Activated CD4-positive, alpha-beta memory T cell treated with anti-CD3 and anti-CD28 coated beads for 36 hours (primary cell): ENCODE data around the gene REXO4. TPM values are rescaled to one million over a fixed set of nuclear protein-coding genes. Genes with fewer than 3 reads are reported as not detected.

Source experiments
- CTCF ChIA-PET: fragments of 350-600 bp; sonication (Branson Sonifier 250); formaldehyde crosslinking; loops from one replicate; lab custom pipeline; 2021; ENCODE audit warnings: antibody characterized with exemption, inconsistent platforms; lab: Charles Lee
- POLR2A ChIA-PET: fragments of 350-600 bp; sonication (Branson Sonifier 250); formaldehyde crosslinking; loops from one replicate; lab custom pipeline; 2021; ENCODE audit warnings: antibody characterized with exemption; lab: Charles Lee
- DNase-seq: peaks from one replicate; pipeline ENCODE4 v3.0.0-alpha.2; 2020
- H3K27ac Mint-ChIP-seq: one replicate; pipeline ENCODE4 v1.8.0; 2021; ENCODE audit warnings: mixed read lengths
- H3K27me3 Mint-ChIP-seq: one replicate; pipeline ENCODE4 v1.8.0; 2021; ENCODE audit warnings: mixed read lengths
- H3K36me3 Mint-ChIP-seq: one replicate; pipeline ENCODE4 v1.8.0; 2021; ENCODE audit warnings: mixed read lengths
- H3K4me1 Mint-ChIP-seq: one replicate; pipeline ENCODE4 v1.8.0; 2021; ENCODE audit warnings: low read depth, mixed read lengths
- H3K4me3 Mint-ChIP-seq: one replicate; pipeline ENCODE4 v1.8.0; 2021; ENCODE audit warnings: mild to moderate bottlenecking, mixed read lengths
- H3K9me3 Mint-ChIP-seq: one replicate; pipeline ENCODE4 v1.8.0; 2021; ENCODE audit warnings: mixed read lengths
- intact Hi-C: fragments of 100-400 bp; cut with micrococcal nuclease; formaldehyde crosslinking; loops from one replicate; pipeline ENCODE4 v1.15.1; 2023
- total RNA-seq, 2 experiments: library from RNA; stranded (reverse); gene quantifications; one replicate each; pipeline ENCODE4 v1.2.3, GENCODE V29; 2021

The REXO4 gene
- total RNA-seq, 2 experiments from 2014 or later, result 24.2 to 26.3 TPM

GRCh38 chr9:133445293-133445969 is 27.6 kb upstream of the REXO4 start:
- no peak for DNase-seq
- Mint-ChIP-seq H3K36me3 (no peaks in the 10 kb centered on the region), H3K27ac (no peak overlapping the region), H3K4me1 (no peaks in the 10 kb centered on the region), H3K9me3 (no peaks in the 10 kb centered on the region), H3K27me3 (no peaks in the 10 kb centered on the region), H3K4me3 (no peak overlapping the region)
- ChIA-PET CTCF (no interaction called here), POLR2A (no interaction called here)
- intact Hi-C loops, result no loop called here

- no peaks in the 10 kb centered on the region for H3K9me3 Mint-ChIP-seq
- CTCF ChIA-PET, result no interaction called here
- H3K4me3 Mint-ChIP-seq, result no peak overlapping the region
- H3K27me3 Mint-ChIP-seq, result no peaks in the 10 kb centered on the region
- intact Hi-C loops, result no loop called here
- DNase-seq, result no peak
- H3K4me1 Mint-ChIP-seq, result no peaks in the 10 kb centered on the region
- no peak overlapping the region for H3K27ac Mint-ChIP-seq
- POLR2A ChIA-PET, result no interaction called here
- H3K36me3 Mint-ChIP-seq, result no peaks in the 10 kb centered on the region
Observed at GRCh38 chr9:133443982-133444381, 26.2 kb upstream of the REXO4 start.

GRCh38 chr9:133443248-133443647 is 25.4 kb upstream of the REXO4 start:
- DNase-seq, result no peak
- H3K36me3 Mint-ChIP-seq, result no peaks in the 10 kb centered on the region

DNA sequence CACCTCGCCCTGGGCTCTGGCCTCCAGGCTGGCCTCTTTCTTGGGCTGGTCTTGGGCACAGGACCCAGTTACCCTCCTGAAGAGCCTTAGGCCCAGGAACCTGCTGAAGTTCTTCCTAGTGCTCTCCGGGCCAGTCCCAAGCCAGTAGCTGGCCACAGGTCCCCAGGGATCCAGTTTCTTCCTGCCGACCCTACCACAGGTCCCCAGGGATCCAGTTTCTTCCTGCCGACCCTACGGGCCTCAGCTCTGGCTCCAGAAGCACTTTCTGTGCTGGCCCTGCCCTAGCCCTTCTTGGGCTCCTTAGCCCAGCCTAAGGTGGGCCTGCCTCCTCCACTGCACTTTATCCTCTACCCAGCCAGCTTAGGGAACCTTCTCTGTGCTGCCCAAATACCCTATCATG is 23.8 kb upstream of the REXO4 start:
- no peaks in the 10 kb centered on the region for H3K27me3 Mint-ChIP-seq
- ChIA-PET POLR2A (no interaction called here), CTCF (no interaction called here)
- intact Hi-C loops, result no loop called here
- no peak for DNase-seq
- H3K36me3 Mint-ChIP-seq, result no peaks in the 10 kb centered on the region
- H3K9me3 Mint-ChIP-seq, result no peaks in the 10 kb centered on the region
- H3K27ac Mint-ChIP-seq, result no peak overlapping the region
- H3K4me1 Mint-ChIP-seq, result no peaks in the 10 kb centered on the region
- no peak overlapping the region for H3K4me3 Mint-ChIP-seq

More at GRCh38 chr9:133443248-133443647, 25.4 kb upstream of the REXO4 start:
- ChIA-PET POLR2A (no interaction called here), CTCF (no interaction called here)
- H3K4me3 Mint-ChIP-seq, result no peak overlapping the region
- no peak overlapping the region for H3K27ac Mint-ChIP-seq
- intact Hi-C loops, result no loop called here
- H3K9me3 Mint-ChIP-seq, result no peaks in the 10 kb centered on the region
- no peaks in the 10 kb centered on the region for H3K4me1 Mint-ChIP-seq
- no peaks in the 10 kb centered on the region for H3K27me3 Mint-ChIP-seq

- intact Hi-C loops, result no loop called here
- CTCF ChIA-PET, result no interaction called here
- Mint-ChIP-seq H3K27ac (no peak overlapping the region), H3K9me3 (no peaks in the 10 kb centered on the region), H3K4me3 (no peak overlapping the region), H3K36me3 (no peaks in the 10 kb centered on the region), H3K4me1 (no peaks in the 10 kb centered on the region), H3K27me3 (no peaks in the 10 kb centered on the region)
- DNase-seq, result no peak
- POLR2A ChIA-PET, result no interaction called here
Observed at GRCh38 chr9:133440874-133441273, 23.1 kb upstream of the REXO4 start.

DNA sequence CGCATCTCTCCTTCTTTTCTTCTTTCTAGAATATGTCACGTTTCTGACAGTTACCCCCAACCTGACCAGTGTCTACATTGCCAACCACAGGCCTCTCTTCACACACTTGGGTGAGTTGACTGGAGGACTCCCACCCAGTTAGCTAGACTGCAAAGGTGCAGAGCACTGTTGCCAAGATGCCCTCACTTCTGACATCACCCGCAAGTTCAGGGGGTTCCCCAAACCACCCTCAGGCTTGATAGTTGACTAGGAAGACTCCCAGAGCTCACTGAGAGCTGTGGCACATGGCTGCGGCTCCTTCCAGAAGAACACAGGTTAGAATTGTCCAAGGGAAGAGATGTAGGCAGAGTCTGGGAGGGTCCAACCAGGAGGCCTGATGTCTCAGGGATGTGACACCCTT is 21.5 kb upstream of the REXO4 start:
- Mint-ChIP-seq H3K27me3 (no peaks in the 10 kb centered on the region), H3K36me3 (no peaks in the 10 kb centered on the region), H3K27ac (no peak overlapping the region), H3K4me1 (no peaks in the 10 kb centered on the region), H3K9me3 (no peaks in the 10 kb centered on the region), H3K4me3 (no peak overlapping the region)
- ChIA-PET POLR2A (no interaction called here), CTCF (no interaction called here)
- intact Hi-C loops, result no loop called here
- DNase-seq, result no peak

DNA sequence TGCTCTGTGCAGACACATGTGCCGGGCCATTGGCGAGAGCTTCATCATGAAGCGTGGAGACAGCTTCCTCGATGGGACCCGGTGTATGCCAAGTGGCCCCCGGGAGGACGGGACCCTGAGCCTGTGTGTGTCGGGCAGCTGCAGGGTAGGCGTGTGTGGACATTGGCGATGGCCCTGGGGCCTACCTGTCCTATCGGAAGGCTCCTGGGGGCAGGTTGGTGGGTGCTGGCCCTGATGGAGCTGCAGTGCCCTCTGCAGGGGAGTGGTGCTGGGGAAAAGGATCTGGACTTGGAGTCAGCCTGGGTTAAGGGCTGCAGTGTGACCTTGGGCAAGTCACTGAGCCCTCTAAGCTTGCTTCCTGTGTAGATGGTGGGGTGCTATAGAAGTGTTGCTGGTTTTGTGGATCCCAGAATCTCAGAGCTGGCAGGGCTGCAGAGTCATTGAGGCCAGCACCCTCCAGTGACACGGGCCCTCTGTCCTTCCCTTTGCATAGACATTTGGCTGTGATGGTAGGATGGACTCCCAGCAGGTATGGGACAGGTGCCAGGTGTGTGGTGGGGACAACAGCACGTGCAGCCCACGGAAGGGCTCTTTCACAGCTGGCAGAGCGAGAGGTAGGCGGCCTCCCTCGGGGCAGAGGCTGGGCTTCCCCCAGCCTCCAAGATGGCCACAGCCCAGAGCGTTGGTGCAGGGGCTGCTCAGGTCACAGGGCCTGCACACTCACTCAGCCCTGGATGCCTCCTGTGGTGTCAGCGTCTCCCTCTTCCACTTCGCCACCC is 20.1 kb upstream of the REXO4 start:
- H3K4me3 Mint-ChIP-seq, result no peak overlapping the region
- ChIA-PET POLR2A (no interaction called here), CTCF (no interaction called here)
- no peak for DNase-seq
- no peaks in the 10 kb centered on the region for H3K9me3 Mint-ChIP-seq
- H3K27ac Mint-ChIP-seq, result no peak overlapping the region
- no peaks in the 10 kb centered on the region for H3K4me1 Mint-ChIP-seq
- no peaks in the 10 kb centered on the region for H3K36me3 Mint-ChIP-seq
- intact Hi-C loops, result no loop called here
- no peaks in the 10 kb centered on the region for H3K27me3 Mint-ChIP-seq

GRCh38 chr9:133436681-133437080 is 18.9 kb upstream of the REXO4 start:
- CTCF ChIA-PET, result no interaction called here
- H3K27me3 Mint-ChIP-seq, result no peaks in the 10 kb centered on the region
- intact Hi-C loops, result no loop called here

DNA sequence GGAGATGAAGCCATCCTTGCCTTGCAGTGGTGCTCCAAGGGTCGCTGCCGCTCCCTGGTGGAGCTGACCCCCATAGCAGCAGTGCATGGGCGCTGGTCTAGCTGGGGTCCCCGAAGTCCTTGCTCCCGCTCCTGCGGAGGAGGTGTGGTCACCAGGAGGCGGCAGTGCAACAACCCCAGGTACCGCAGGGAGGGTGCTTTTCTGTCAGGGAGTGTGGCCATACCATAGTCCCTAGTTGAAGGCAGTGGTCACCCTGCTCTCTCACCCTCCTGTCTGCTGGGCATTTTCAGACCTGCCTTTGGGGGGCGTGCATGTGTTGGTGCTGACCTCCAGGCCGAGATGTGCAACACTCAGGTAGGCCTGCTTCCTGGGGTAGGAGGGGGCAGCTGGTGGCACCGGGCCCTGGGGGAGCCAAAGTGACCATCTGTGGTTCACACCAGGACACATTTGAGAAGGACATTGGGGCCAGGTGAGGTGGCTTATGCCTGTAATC is 15.6 kb upstream of the REXO4 start:
- peaks cover 2% of the 10 kb centered on the region for H3K4me1 Mint-ChIP-seq
- ChIA-PET CTCF (no interaction called here), POLR2A (no interaction called here)
- H3K36me3 Mint-ChIP-seq, result no peaks in the 10 kb centered on the region
- H3K9me3 Mint-ChIP-seq, result no peaks in the 10 kb centered on the region
- DNase-seq, result no peak
- intact Hi-C loops, result no loop called here
- H3K27ac Mint-ChIP-seq, result no peak overlapping the region
- peaks cover 6% of the 10 kb centered on the region for H3K27me3 Mint-ChIP-seq
- no peak overlapping the region for H3K4me3 Mint-ChIP-seq

More at GRCh38 chr9:133436681-133437080, 18.9 kb upstream of the REXO4 start:
- POLR2A ChIA-PET, result no interaction called here
- Mint-ChIP-seq H3K4me3 (no peak overlapping the region), H3K27ac (no peak overlapping the region), H3K4me1 (no peaks in the 10 kb centered on the region), H3K9me3 (no peaks in the 10 kb centered on the region), H3K36me3 (no peaks in the 10 kb centered on the region)
- no peak for DNase-seq

DNA sequence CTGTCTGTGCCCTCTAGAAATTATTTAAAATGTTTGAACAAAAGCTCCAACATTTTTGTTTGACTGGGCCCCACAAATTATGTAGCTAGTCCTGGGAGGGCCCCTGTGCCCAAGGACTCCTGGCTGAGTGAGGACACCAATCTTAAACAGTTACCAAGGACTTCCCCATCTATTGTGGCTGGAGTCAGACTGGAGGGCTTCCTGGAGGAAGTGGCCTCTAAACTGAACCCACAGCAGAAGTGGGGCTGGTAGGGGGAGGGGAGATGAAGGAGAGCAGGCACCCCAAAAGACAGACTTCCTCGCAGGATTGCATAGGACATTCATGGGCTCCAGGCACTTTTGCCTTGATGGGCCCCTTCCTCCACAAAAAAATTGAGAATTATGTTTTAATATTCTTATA is 12.4 kb upstream of the REXO4 start:
- Mint-ChIP-seq H3K4me3 (no peak overlapping the region), H3K27me3 (peaks cover 26% of the 10 kb centered on the region), H3K9me3 (no peaks in the 10 kb centered on the region), H3K4me1 (peaks cover 4% of the 10 kb centered on the region), H3K36me3 (no peaks in the 10 kb centered on the region), H3K27ac (no peak overlapping the region)
- POLR2A ChIA-PET, result no interaction called here
- DNase-seq, result no peak
- intact Hi-C loops, result no loop called here
- CTCF ChIA-PET, result no interaction called here

GRCh38 chr9:133429641-133430161 is 11.9 kb upstream of the REXO4 start:
- ChIA-PET CTCF (no interaction called here), POLR2A (no interaction called here)
- Mint-ChIP-seq H3K4me3 (no peak overlapping the region), H3K9me3 (no peaks in the 10 kb centered on the region), H3K36me3 (no peaks in the 10 kb centered on the region), H3K27me3 (peaks cover 28% of the 10 kb centered on the region), H3K4me1 (peaks cover 4% of the 10 kb centered on the region), H3K27ac (no peak overlapping the region)
- intact Hi-C loops, result no loop called here
- DNase-seq, result peak; percentile 30

DNA sequence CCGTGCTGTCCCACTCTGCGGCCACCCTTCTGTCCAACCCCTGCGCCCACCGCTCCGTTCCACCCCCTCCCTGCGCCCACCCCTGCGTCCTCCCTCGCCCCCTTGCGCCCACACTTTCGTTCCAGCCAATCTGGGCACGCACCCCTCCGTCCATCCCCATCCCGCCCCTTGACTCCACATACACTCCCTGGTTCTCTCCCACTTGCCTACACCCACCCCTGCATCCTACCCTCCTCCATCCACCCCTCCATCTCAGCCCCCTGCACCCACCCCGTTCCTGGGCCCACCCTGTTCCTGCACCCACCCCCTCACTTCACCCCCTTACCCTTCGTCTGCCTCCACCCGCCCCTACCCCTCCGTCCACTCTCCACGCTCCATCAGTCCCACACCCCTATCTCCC is 11.4 kb upstream of the REXO4 start:
- no peak for DNase-seq
- CTCF ChIA-PET, result no interaction called here
- Mint-ChIP-seq H3K36me3 (no peaks in the 10 kb centered on the region), H3K27ac (no peak overlapping the region), H3K4me1 (peaks cover 4% of the 10 kb centered on the region), H3K4me3 (no peak overlapping the region), H3K9me3 (no peaks in the 10 kb centered on the region), H3K27me3 (peaks cover 28% of the 10 kb centered on the region)
- POLR2A ChIA-PET, result no interaction called here
- intact Hi-C loops, result no loop called here
